Liver (tissue), 3 donors: Measurements from ENCODE around the gene PAQR7.

ENCODE experiments used
- EGR1 ChIP-seq, 2 donors: IDR thresholded peaks; 2 replicates each; pipeline ENCODE4 v1.6.1; 2016 to 2018; ENCODE audit warnings: antibody characterized with exemption in 2 of 2, low read depth in 2 of 2
- FOXA1 ChIP-seq: IDR thresholded peaks from 2 replicates; pipeline ENCODE4 v1.6.1; 2016; ENCODE audit warnings: antibody characterized with exemption
- SP1 ChIP-seq: IDR thresholded peaks from 2 replicates; pipeline ENCODE4 v1.6.1; 2018; ENCODE audit warnings: antibody characterized with exemption, mild to moderate bottlenecking
- TF ChIP-seq, protein P1 (sequence below): fragments of 150-350 bp; IDR thresholded peaks from 2 replicates; pipeline ENCODE4 v1.5.1; 2017; ENCODE audit warnings: improper control_type of control experiment, low read depth, low read length; ENCODE audit not compliant: missing input control
- donor health status: healthy.
- donor health status: healthy.

GRCh38 chr1:25871704-25872494, 3.6 kb downstream of the PAQR7 start:
- TF ChIP-seq, protein P1, sequence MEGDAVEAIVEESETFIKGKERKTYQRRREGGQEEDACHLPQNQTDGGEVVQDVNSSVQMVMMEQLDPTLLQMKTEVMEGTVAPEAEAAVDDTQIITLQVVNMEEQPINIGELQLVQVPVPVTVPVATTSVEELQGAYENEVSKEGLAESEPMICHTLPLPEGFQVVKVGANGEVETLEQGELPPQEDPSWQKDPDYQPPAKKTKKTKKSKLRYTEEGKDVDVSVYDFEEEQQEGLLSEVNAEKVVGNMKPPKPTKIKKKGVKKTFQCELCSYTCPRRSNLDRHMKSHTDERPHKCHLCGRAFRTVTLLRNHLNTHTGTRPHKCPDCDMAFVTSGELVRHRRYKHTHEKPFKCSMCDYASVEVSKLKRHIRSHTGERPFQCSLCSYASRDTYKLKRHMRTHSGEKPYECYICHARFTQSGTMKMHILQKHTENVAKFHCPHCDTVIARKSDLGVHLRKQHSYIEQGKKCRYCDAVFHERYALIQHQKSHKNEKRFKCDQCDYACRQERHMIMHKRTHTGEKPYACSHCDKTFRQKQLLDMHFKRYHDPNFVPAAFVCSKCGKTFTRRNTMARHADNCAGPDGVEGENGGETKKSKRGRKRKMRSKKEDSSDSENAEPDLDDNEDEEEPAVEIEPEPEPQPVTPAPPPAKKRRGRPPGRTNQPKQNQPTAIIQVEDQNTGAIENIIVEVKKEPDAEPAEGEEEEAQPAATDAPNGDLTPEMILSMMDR: no peak
- TF ChIP-seq EGR1 (IDR thresholded peaks at IDR 0.05; ENCODE audit: low read depth in 2 of 2) (no peak), SP1 (no peak), FOXA1 (no peak)
